ENCODE results near the gene TMEM81. TPM values are rescaled to one million over a fixed set of nuclear protein-coding genes. Genes with fewer than 3 reads are reported as not detected.

Gene TMEM81
- total RNA-seq, 1 experiment from 2014 or later = 4.3 TPM

GRCh38 chr1:205108464-205108863 lies 24.2 kb upstream of the TMEM81 start:
- H3K27me3 Mint-ChIP-seq (ENCODE audit: insufficient read depth, unreplicated experiment) = no peaks in the 10 kb centered on the region
- no peak overlapping the region for H3K4me3 Mint-ChIP-seq (ENCODE audit: unreplicated experiment)
- intact Hi-C loops (cut with micrococcal nuclease; ENCODE audit: unreplicated experiment) = no loop called here
- Histone ChIP-seq H3K36me3 (ENCODE audit: control insufficient read depth, insufficient read depth, low read length) (peaks cover 2% of the 10 kb centered on the region; the same call in 1 of the 2 replicates), H3K4me1 (no peaks in the 10 kb centered on the region), H3K4me3 (ENCODE audit: low read depth, low read length) (no peak overlapping the region), H3K27me3 (replicated peaks; ENCODE audit: control insufficient read depth, insufficient read depth, low read length) (no peaks in the 10 kb centered on the region), H3K9me3 (no peaks in the 10 kb centered on the region)
- no peaks in the 10 kb centered on the region for H3K9me3 Mint-ChIP-seq (ENCODE audit: unreplicated experiment)
- TF ChIP-seq, protein P1, sequence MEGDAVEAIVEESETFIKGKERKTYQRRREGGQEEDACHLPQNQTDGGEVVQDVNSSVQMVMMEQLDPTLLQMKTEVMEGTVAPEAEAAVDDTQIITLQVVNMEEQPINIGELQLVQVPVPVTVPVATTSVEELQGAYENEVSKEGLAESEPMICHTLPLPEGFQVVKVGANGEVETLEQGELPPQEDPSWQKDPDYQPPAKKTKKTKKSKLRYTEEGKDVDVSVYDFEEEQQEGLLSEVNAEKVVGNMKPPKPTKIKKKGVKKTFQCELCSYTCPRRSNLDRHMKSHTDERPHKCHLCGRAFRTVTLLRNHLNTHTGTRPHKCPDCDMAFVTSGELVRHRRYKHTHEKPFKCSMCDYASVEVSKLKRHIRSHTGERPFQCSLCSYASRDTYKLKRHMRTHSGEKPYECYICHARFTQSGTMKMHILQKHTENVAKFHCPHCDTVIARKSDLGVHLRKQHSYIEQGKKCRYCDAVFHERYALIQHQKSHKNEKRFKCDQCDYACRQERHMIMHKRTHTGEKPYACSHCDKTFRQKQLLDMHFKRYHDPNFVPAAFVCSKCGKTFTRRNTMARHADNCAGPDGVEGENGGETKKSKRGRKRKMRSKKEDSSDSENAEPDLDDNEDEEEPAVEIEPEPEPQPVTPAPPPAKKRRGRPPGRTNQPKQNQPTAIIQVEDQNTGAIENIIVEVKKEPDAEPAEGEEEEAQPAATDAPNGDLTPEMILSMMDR (IDR thresholded peaks at IDR 0.05; ENCODE audit: insufficient read depth in 1 of 2, low read depth in 1 of 2, low read length in 1 of 2, severe bottlenecking in 1 of 2, unreplicated experiment in 1 of 2) = no peak
- H3K27ac Mint-ChIP-seq (ENCODE audit: unreplicated experiment) = no peak overlapping the region
- ChIA-PET CTCF (no interaction called here), POLR2A (no interaction called here)
- peaks cover 50% of the 10 kb centered on the region for H3K36me3 Mint-ChIP-seq (ENCODE audit: insufficient read depth, unreplicated experiment)
- no peaks in the 10 kb centered on the region for H3K4me1 Mint-ChIP-seq (ENCODE audit: low read depth, unreplicated experiment)
- no TSS peak for BruUV-seq (replicated peaks)
- no peak for DNase-seq

- peaks cover 2% of the 10 kb centered on the region for H3K36me3 ChIP-seq (ENCODE audit: control insufficient read depth, insufficient read depth, low read length)
- no peak for DNase-seq
- BruUV-seq (replicated peaks) = no TSS peak
- ChIA-PET CTCF (no interaction called here), POLR2A (no interaction called here)
- H3K4me1 ChIP-seq = no peaks in the 10 kb centered on the region
- intact Hi-C loops (cut with micrococcal nuclease; ENCODE audit: unreplicated experiment) = no loop called here
- Mint-ChIP-seq H3K9me3 (ENCODE audit: unreplicated experiment) (no peaks in the 10 kb centered on the region), H3K4me3 (ENCODE audit: unreplicated experiment) (no peak overlapping the region), H3K36me3 (ENCODE audit: insufficient read depth, unreplicated experiment) (peaks cover 60% of the 10 kb centered on the region), H3K27me3 (ENCODE audit: insufficient read depth, unreplicated experiment) (no peaks in the 10 kb centered on the region), H3K4me1 (ENCODE audit: low read depth, unreplicated experiment) (no peaks in the 10 kb centered on the region), H3K27ac (ENCODE audit: unreplicated experiment) (no peak overlapping the region)
- no peaks in the 10 kb centered on the region for H3K9me3 ChIP-seq
- H3K4me3 ChIP-seq (ENCODE audit: low read depth, low read length) = no peak overlapping the region
- no peaks in the 10 kb centered on the region for H3K27me3 ChIP-seq (replicated peaks; ENCODE audit: control insufficient read depth, insufficient read depth, low read length)
- TF ChIP-seq, protein P1 (IDR thresholded peaks at IDR 0.05; ENCODE audit: insufficient read depth in 1 of 2, low read depth in 1 of 2, low read length in 1 of 2, severe bottlenecking in 1 of 2, unreplicated experiment in 1 of 2) = no peak
These were observed 23.1 kb upstream of the TMEM81 start for GRCh38 chr1:205107327-205107726.

GRCh38 chr1:205102404-205102803 lies 18.1 kb upstream of the TMEM81 start:
- POLR2A ChIA-PET = no interaction called here
- Mint-ChIP-seq H3K27ac (ENCODE audit: unreplicated experiment) (no peak overlapping the region), H3K36me3 (ENCODE audit: insufficient read depth, unreplicated experiment) (peaks cover 82% of the 10 kb centered on the region), H3K4me3 (ENCODE audit: unreplicated experiment) (no peak overlapping the region), H3K9me3 (ENCODE audit: unreplicated experiment) (no peaks in the 10 kb centered on the region), H3K27me3 (ENCODE audit: insufficient read depth, unreplicated experiment) (no peaks in the 10 kb centered on the region), H3K4me1 (ENCODE audit: low read depth, unreplicated experiment) (no peaks in the 10 kb centered on the region)
- Histone ChIP-seq H3K4me1 (no peaks in the 10 kb centered on the region), H3K36me3 (ENCODE audit: control insufficient read depth, insufficient read depth, low read length) (peaks cover 2% of the 10 kb centered on the region), H3K9me3 (no peaks in the 10 kb centered on the region), H3K4me3 (ENCODE audit: low read depth, low read length) (no peak overlapping the region), H3K27me3 (replicated peaks; ENCODE audit: control insufficient read depth, insufficient read depth, low read length) (no peaks in the 10 kb centered on the region)
- DNase-seq = no peak
- TF ChIP-seq, protein P1 (IDR thresholded peaks at IDR 0.05; ENCODE audit: insufficient read depth in 1 of 2, low read depth in 1 of 2, low read length in 1 of 2, severe bottlenecking in 1 of 2, unreplicated experiment in 1 of 2) = no peak
- CTCF ChIA-PET = no interaction called here
- BruUV-seq (replicated peaks) = no TSS peak
- intact Hi-C loops (cut with micrococcal nuclease; ENCODE audit: unreplicated experiment) = no loop called here
